ENCODE measurements around the gene ARL13A.

ARL13A gene

DNA sequence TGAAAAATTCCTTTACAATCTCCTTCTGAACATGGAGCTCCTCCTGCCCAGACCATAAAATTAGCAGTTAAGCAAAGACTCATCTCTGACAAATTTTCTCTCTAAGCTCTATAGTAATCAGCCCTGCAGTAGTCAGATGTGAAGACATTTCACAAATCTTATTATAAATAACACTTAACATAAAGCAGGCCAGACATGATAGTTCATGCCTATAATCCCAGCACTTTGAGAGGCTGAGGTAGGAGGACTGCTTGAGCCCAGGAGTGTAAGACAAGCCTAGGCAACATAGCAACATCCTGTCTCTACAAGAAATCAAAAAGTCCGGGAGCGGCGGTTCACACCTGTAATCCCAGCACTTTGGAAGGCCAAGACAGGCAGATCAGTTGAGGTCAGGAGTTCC is 52.5 kb downstream of the ARL13A start:
- H3K4me3 ChIP-seq (ENCODE audit: low read depth, low read length): no peak overlapping the region
- TF ChIP-seq, protein P1, sequence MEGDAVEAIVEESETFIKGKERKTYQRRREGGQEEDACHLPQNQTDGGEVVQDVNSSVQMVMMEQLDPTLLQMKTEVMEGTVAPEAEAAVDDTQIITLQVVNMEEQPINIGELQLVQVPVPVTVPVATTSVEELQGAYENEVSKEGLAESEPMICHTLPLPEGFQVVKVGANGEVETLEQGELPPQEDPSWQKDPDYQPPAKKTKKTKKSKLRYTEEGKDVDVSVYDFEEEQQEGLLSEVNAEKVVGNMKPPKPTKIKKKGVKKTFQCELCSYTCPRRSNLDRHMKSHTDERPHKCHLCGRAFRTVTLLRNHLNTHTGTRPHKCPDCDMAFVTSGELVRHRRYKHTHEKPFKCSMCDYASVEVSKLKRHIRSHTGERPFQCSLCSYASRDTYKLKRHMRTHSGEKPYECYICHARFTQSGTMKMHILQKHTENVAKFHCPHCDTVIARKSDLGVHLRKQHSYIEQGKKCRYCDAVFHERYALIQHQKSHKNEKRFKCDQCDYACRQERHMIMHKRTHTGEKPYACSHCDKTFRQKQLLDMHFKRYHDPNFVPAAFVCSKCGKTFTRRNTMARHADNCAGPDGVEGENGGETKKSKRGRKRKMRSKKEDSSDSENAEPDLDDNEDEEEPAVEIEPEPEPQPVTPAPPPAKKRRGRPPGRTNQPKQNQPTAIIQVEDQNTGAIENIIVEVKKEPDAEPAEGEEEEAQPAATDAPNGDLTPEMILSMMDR (IDR thresholded peaks at IDR 0.05; ENCODE audit: borderline replicate concordance, insufficient read depth, low read depth, low read length): no peak

DNA sequence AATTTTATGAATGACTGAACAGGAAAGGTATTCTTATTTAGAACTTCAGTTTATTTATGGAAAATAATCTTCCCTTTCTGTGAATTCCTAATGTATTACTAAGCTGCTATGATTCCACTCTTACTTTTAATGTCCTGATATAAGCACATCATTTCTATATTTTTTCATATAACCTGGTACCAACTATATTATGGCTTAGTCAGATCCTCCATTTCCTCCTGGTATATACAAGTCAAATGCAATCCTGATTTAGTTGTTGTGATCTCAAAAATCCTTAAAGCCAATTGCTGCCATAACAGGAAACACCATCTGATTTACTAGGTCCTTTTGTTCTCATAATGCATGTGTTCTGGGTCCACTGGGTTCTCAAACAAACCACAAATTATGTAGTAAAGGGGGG is 55.6 kb downstream of the ARL13A start:
- TF ChIP-seq, protein P1 (IDR thresholded peaks at IDR 0.05; ENCODE audit: borderline replicate concordance, insufficient read depth, low read depth, low read length): no peak
- H3K4me3 ChIP-seq (ENCODE audit: low read depth, low read length): no peak overlapping the region

DNA sequence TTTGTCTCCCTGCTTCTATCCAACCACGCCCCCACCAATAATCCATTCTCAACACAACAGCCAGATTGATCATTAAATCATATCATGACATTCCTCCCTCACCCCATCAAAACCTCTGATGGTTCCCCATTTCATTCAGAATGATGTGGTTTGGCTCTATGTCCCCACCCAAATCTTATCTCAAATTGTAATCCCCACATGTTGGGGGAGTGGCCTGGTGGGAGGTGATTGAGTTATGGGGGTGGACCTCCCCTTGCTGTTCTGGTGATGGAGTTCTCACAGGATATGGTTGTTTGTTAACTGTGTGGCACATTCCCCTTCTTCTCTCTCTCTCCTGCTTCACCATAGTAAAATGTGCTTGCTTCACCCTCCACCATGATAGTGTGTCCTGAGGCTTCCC is 59.1 kb downstream of the ARL13A start:
- TF ChIP-seq, protein P1 (IDR thresholded peaks at IDR 0.05; ENCODE audit: borderline replicate concordance, insufficient read depth, low read depth, low read length): no peak
- H3K4me3 ChIP-seq (ENCODE audit: low read depth, low read length): no peak overlapping the region

DNA sequence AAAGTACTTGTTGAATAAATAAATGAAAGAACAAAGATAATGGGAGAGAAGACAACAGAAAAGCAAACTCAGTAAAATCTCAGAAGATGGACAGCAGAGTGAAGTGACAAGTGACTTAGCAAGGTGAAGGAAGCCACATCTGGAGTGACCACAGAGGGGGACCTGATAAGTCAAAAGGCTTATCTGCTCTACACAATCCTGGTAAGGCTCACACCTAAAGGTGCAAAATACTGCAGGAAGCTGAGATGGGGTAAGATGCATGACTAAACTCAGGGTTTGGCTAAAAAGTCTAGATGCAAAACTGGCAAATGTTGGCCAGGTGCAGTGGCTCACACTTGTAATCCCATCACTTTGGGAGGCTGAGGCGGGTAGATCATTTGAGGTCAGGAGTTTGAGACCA is 60.2 kb downstream of the ARL13A start:
- no peak overlapping the region for H3K4me3 ChIP-seq (ENCODE audit: low read depth, low read length)
- TF ChIP-seq, protein P1 (IDR thresholded peaks at IDR 0.05; ENCODE audit: borderline replicate concordance, insufficient read depth, low read depth, low read length): no peak

DNA sequence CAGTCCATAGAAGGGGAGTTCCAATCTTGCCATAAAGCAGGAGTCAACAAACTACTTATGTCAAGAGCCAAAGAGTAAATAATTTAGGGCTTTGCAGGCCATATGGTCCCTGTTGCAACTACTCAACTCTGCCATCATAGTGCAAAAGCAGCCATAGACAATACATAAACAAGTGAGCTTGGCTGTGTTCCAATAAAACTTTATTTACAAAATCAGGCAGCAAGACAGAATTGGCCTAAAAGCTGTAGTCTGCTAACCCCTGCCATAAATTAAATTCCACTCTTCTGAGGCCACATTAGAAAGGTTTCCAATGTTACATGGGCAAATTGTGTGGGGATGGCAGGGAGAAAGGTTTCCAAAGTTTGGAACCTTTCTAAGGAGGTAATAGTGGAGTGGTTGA is 67.7 kb downstream of the ARL13A start:
- TF ChIP-seq, protein P1 (IDR thresholded peaks at IDR 0.05; ENCODE audit: borderline replicate concordance, insufficient read depth, low read depth, low read length): no peak
- no peak overlapping the region for H3K4me3 ChIP-seq (ENCODE audit: low read depth, low read length)

DNA sequence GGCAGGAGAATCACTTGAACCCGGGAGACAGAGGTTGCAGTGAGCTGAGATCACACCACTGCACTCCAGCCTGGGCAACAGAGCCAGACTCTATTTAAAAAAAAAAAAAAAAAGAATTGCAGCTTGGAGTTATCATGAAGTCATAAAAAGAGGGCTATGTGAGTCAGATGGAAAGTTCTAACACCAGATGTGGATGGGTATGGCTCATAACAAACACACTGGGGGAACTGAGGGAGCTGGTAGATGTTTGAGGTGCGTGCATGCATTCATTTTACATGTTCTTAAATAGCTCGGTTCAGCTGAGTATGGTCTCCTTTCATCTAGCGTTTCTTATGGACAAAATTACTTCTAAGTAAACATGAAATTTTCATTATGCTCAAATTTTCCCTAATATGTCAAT is 70.7 kb downstream of the ARL13A start:
- H3K4me3 ChIP-seq (ENCODE audit: low read depth, low read length): no peak overlapping the region
- TF ChIP-seq, protein P1 (IDR thresholded peaks at IDR 0.05; ENCODE audit: borderline replicate concordance, insufficient read depth, low read depth, low read length): no peak
